GM12892 (cell line): Measurements from ENCODE around the gene MZF1.

Source experiments
- DNase-seq: peaks from one replicate; pipeline ENCODE4 v3.0.0; 2011; ENCODE audit not compliant: insufficient read length
- FAIRE-seq: peaks from 2 replicates; lab custom pipeline; 2011; peaks lifted over from hg19 to GRCh38; lab: Jason Lieb, UNC
- POLR2A ChIP-seq: IDR thresholded peaks from 2 replicates; pipeline ENCODE4 v1.6.1; 2011; ENCODE audit warnings: low read depth, low read length, control low read depth
- POLR2AphosphoS5 ChIP-seq: IDR thresholded peaks from 2 replicates; pipeline ENCODE4 v1.6.1; 2011; ENCODE audit warnings: low read depth, low read length, control low read depth
- TAF1 ChIP-seq: IDR thresholded peaks from 2 replicates; pipeline ENCODE4 v1.6.1; 2011; ENCODE audit warnings: low read depth, mild to moderate bottlenecking, control low read depth, low read length, borderline replicate concordance

Gene MZF1

GRCh38 chr19:58518256-58519086 is 54.7 kb downstream of the MZF1 start:
- TF ChIP-seq TAF1 (no peak), POLR2A (no peak), POLR2AphosphoS5 (no peak)
- DNase-seq: no peak
- peak; percentile 36 for FAIRE-seq

- DNase-seq: no peak
- TF ChIP-seq POLR2AphosphoS5 (no peak), POLR2A (no peak), TAF1 (no peak)
- FAIRE-seq: no peak
Observed at GRCh38 chr19:58516964-58517833, 55.9 kb downstream of the MZF1 start.

- no peak for FAIRE-seq
Observed at GRCh38 chr19:58516246-58516836, 56.8 kb downstream of the MZF1 start.

GRCh38 chr19:58515259-58515658 is 57.9 kb downstream of the MZF1 start:
- DNase-seq (no peak), FAIRE-seq (no peak)
- no peak for TF ChIP-seq POLR2AphosphoS5
- no peak for TF ChIP-seq TAF1
- TF ChIP-seq POLR2A: no peak

More at GRCh38 chr19:58516246-58516836, 56.8 kb downstream of the MZF1 start:
- DNase-seq: no peak
- no peak for TF ChIP-seq TAF1
- no peak for TF ChIP-seq POLR2AphosphoS5
- no peak for TF ChIP-seq POLR2A

- no peak for FAIRE-seq
- DNase-seq: no peak
- TF ChIP-seq TAF1: no peak
- no peak for TF ChIP-seq POLR2AphosphoS5
- no peak for TF ChIP-seq POLR2A
Observed at GRCh38 chr19:58514564-58515022, 58.5 kb downstream of the MZF1 start.

DNA sequence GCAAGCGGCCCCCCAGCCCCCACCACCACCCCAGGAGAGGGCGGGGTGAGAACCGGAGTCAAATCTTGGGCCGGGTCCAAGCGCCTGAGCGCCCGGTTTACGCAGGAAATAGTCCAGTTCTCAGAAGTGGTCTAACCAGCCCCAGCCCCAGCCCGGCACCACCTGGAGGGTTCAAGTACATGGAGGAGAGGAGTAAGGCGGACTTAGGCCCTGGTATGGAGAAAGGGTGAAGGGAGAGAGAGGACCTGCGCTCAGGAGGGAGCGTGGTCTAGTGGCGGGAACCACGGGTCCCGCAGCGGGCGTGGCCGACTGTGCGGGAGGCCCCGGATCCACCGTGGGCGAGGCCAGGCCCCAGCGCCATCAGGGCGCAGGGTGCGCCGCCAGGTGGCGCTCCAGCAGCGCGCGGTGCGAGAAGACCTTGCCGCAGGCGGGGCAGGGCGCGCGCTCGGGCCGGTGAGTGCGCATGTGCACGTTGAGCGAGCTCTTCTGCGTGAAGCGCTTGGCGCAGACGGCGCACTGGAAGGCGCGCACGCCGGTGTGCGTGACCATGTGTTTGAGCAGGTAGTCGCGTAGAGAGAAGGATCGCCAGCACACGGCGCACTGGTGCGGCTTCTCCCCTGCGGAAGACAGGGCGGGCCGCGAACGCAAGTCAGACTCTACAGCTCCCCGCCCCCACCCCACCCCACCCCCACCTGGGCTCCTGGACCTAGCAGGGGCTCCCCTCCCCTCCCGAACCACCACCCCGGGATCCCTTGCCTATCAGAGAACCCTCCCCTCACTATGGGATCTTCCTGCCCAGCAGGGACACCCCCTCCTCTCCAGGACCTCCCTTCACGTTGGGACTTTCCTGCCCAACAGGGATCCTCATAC is 59.2 kb downstream of the MZF1 start:
- peak; percentile 86 for TF ChIP-seq POLR2AphosphoS5
- TF ChIP-seq POLR2A: peak; percentile 93
- peak; percentile 28; the same call in 1 of the 2 replicates for TF ChIP-seq TAF1
- DNase-seq: peak; percentile 98
- FAIRE-seq: peak; percentile 100

GRCh38 chr19:58513213-58513693 is 59.9 kb downstream of the MZF1 start:
- TF ChIP-seq TAF1 (no peak), POLR2A (no peak), POLR2AphosphoS5 (no peak)
- DNase-seq (no peak), FAIRE-seq (no peak)
